Endodermal cell (in vitro differentiated cells): ENCODE measurements around the gene BLZF1. TPM values are rescaled to one million over a fixed set of nuclear protein-coding genes. Genes with fewer than 3 reads are reported as not detected.

Experiments
- DNase-seq: peaks from one replicate; pipeline ENCODE4 v3.0.0-alpha.2; 2017
- H3K27ac ChIP-seq: 2 replicates; pipeline ENCODE4 v1.5.1; 2013; ENCODE audit warnings: mild to moderate bottlenecking, low read depth, low read length, moderate library complexity
- H3K27me3 ChIP-seq: 2 replicates; pipeline ENCODE4 v1.6.1; 2013; ENCODE audit warnings: mild to moderate bottlenecking, low read length, moderate library complexity; ENCODE audit not compliant: insufficient read depth, control insufficient read depth, poor library complexity, severe bottlenecking
- H3K36me3 ChIP-seq: 2 replicates; pipeline ENCODE4 v1.7.0; 2013; ENCODE audit warnings: mild to moderate bottlenecking, low read length, moderate library complexity; ENCODE audit not compliant: control insufficient read depth, insufficient read depth
- H3K4me1 ChIP-seq: one replicate; pipeline ENCODE4 v1.7.0; 2013; ENCODE audit warnings: low read length; ENCODE audit not compliant: control insufficient read depth, insufficient read depth
- H3K4me3 ChIP-seq: 2 replicates; pipeline ENCODE4 v1.5.1; 2013; ENCODE audit warnings: mild to moderate bottlenecking, low read length, moderate library complexity
- H3K9ac ChIP-seq: 2 replicates; pipeline ENCODE4 v1.6.1; 2013; ENCODE audit warnings: mild to moderate bottlenecking, low read length, moderate library complexity; ENCODE audit not compliant: poor library complexity, severe bottlenecking; ENCODE audit errors: extremely low read depth
- H3K9me3 ChIP-seq: 2 replicates; pipeline ENCODE4 v1.6.1; 2013; ENCODE audit warnings: mild to moderate bottlenecking, low read length, moderate library complexity; ENCODE audit not compliant: control insufficient read depth
- H3K27ac Mint-ChIP-seq: 2 replicates; pipeline ENCODE4 v1.8.0; 2020; ENCODE audit warnings: mixed read lengths
- H3K27me3 Mint-ChIP-seq: 2 replicates; pipeline ENCODE4 v1.8.0; 2021; ENCODE audit warnings: mild to moderate bottlenecking, mixed read lengths; ENCODE audit not compliant: insufficient read depth
- H3K36me3 Mint-ChIP-seq: 2 replicates; pipeline ENCODE4 v1.8.0; 2020; ENCODE audit warnings: low read depth, mixed read lengths
- H3K4me1 Mint-ChIP-seq: 2 replicates; pipeline ENCODE4 v1.8.0; 2020; ENCODE audit warnings: mixed read lengths
- H3K4me3 Mint-ChIP-seq: 2 replicates; pipeline ENCODE4 v1.8.0; 2020; ENCODE audit warnings: mild to moderate bottlenecking, moderate library complexity, mixed read lengths
- H3K9me3 Mint-ChIP-seq: 2 replicates; pipeline ENCODE4 v1.8.0; 2020; ENCODE audit warnings: mild to moderate bottlenecking, mixed read lengths
- CTCF ChIP-seq: fragments of 200-600 bp; sonication (generic); conservative IDR thresholded peaks from 2 replicates; pipeline ENCODE4 v1.5.0; 2021; ENCODE audit warnings: antibody characterized with exemption, mild to moderate bottlenecking
- WGBS, 2 experiments: methylation state at CpG; one replicate each; pipeline versions ENCODE4 v1.1.5 to v1.1.7; 2013; ENCODE audit warnings: missing lambda C conversion rate in 2 of 2, mixed read lengths in 1 of 2; ENCODE audit not compliant: insufficient coverage in 1 of 2, insufficient read length in 1 of 2; 5-methylcytosine and 5-hydroxymethylcytosine counted together
- total RNA-seq, 2 donors: library from RNA; stranded (reverse); fragmentation: NEBNext Ultra II Directional in 1 of 2; extraction: Animal tissue kit (Norgen Biotek cat#: 25700) in 1 of 2; gene quantifications; 2 replicates in 1 of 2; 3 replicates in 1 of 2; pipeline ENCODE4 v1.2.1, GENCODE V29; 2021

The BLZF1 gene
- total RNA-seq, 2 donors from 2014 or later: 16.8 to 18.4 TPM

GRCh38 chr1:169383449-169383848 is 15.5 kb downstream of the BLZF1 start:
- no peak overlapping the region for H3K27ac Mint-ChIP-seq
- H3K9me3 Mint-ChIP-seq: no peaks in the 10 kb centered on the region
- no peak overlapping the region for H3K27ac ChIP-seq
- peaks cover 31% of the 10 kb centered on the region for H3K36me3 Mint-ChIP-seq
- no peak overlapping the region for H3K4me3 Mint-ChIP-seq
- H3K27me3 Mint-ChIP-seq: no peaks in the 10 kb centered on the region
- 77 to 100% methylated on average over 2 to 4 of the region's 4 CpGs for WGBS, 2 experiments
- DNase-seq: no peak
- H3K9me3 ChIP-seq: no peaks in the 10 kb centered on the region
- no peaks in the 10 kb centered on the region for H3K4me1 Mint-ChIP-seq
- H3K9ac ChIP-seq: no peak overlapping the region
- no peaks in the 10 kb centered on the region for H3K27me3 ChIP-seq
- no peak overlapping the region for H3K4me3 ChIP-seq
- H3K36me3 ChIP-seq: peaks cover 72% of the 10 kb centered on the region
- H3K4me1 ChIP-seq: no peaks in the 10 kb centered on the region
- no peak for TF ChIP-seq CTCF

- H3K9me3 Mint-ChIP-seq: peaks cover 3% of the 10 kb centered on the region
- no peaks in the 10 kb centered on the region for H3K4me1 Mint-ChIP-seq
- H3K4me3 Mint-ChIP-seq: no peak overlapping the region
- DNase-seq: no peak
- peaks cover 44% of the 10 kb centered on the region for H3K36me3 Mint-ChIP-seq
- Histone ChIP-seq H3K9me3 (peaks cover 18% of the 10 kb centered on the region), H3K4me3 (no peak overlapping the region), H3K27ac (no peak overlapping the region), H3K4me1 (no peaks in the 10 kb centered on the region), H3K9ac (no peak overlapping the region), H3K27me3 (no peaks in the 10 kb centered on the region), H3K36me3 (peaks cover 81% of the 10 kb centered on the region)
- no peak for TF ChIP-seq CTCF
- H3K27me3 Mint-ChIP-seq: no peaks in the 10 kb centered on the region
- no peak overlapping the region for H3K27ac Mint-ChIP-seq
Measured at GRCh38 chr1:169387399-169387798, 19.4 kb downstream of the BLZF1 start.

GRCh38 chr1:169390303-169390702 is 22.3 kb downstream of the BLZF1 start:
- H3K4me3 ChIP-seq: no peak overlapping the region
- no peak overlapping the region for H3K9ac ChIP-seq
- no peaks in the 10 kb centered on the region for H3K27me3 Mint-ChIP-seq
- H3K27ac ChIP-seq: no peak overlapping the region
- peaks cover 55% of the 10 kb centered on the region for H3K36me3 Mint-ChIP-seq
- DNase-seq: no peak
- no peaks in the 10 kb centered on the region for H3K27me3 ChIP-seq
- no peak for TF ChIP-seq CTCF
- H3K4me1 ChIP-seq: no peaks in the 10 kb centered on the region
- peaks cover 18% of the 10 kb centered on the region for H3K9me3 ChIP-seq
- H3K4me3 Mint-ChIP-seq: no peak overlapping the region
- no peaks in the 10 kb centered on the region for H3K4me1 Mint-ChIP-seq
- H3K36me3 ChIP-seq: peaks cover 65% of the 10 kb centered on the region
- peaks cover 3% of the 10 kb centered on the region for H3K9me3 Mint-ChIP-seq
- no peak overlapping the region for H3K27ac Mint-ChIP-seq
